Measurements from ENCODE around the gene RYR2. TPM values are rescaled to one million over a fixed set of nuclear protein-coding genes. Genes with fewer than 3 reads are reported as not detected.

The RYR2 gene
- total and polyA plus RNA-seq, 4 experiments from 2014 or later, result not detected

DNA sequence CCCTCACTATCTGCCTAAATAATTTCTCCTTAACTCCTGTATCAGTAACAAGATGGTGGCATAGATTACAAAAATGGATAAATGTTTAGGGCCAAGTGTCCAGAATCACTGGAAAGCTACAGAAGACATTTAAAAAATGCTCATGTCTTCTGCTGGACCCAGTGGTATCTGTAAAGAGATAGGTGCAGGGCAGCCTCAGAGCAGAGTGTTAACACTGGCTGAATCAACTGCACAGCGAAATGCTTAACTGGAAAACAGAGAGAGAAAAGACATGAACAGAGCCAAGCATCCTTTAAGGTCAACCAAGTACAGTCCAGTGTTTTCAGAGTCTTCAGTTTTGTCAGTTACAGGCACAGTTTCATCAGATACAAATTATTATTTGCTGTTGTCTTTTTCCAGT is 429.4 kb downstream of the RYR2 start:
- Mint-ChIP-seq H3K27ac (no peak overlapping the region), H3K9me3 (no peaks in the 10 kb centered on the region), H3K36me3 (no peaks in the 10 kb centered on the region), H3K4me1 (peaks cover 0 to 2% (median 0%) of the 10 kb centered on the region in 4 donors), H3K4me3 (no peak overlapping the region), H3K27me3 (no peaks in the 10 kb centered on the region)
- ChIA-PET CTCF (ENCODE audit: partially characterized antibody) (no interaction called here), POLR2A (ENCODE audit: partially characterized antibody) (no interaction called here)
- Histone ChIP-seq H3K27me3 (ENCODE audit: insufficient read depth, low read length) (no peaks in the 10 kb centered on the region), H3K27ac (ENCODE audit: low read depth, low read length) (no peak overlapping the region), H3K36me3 (ENCODE audit: insufficient read depth, low read length) (no peaks in the 10 kb centered on the region), H3K9me3 (ENCODE audit: control insufficient read depth in 1 of 2, low read length in 2 of 2) (no peaks in the 10 kb centered on the region), H3K4me3 (ENCODE audit: low read length in 2 of 2) (no peak overlapping the region), H3K4me1 (ENCODE audit: insufficient read depth, low read length) (no peaks in the 10 kb centered on the region)
- no peak for DNase-seq
- intact Hi-C loops (cut with micrococcal nuclease), result no loop called here

DNA sequence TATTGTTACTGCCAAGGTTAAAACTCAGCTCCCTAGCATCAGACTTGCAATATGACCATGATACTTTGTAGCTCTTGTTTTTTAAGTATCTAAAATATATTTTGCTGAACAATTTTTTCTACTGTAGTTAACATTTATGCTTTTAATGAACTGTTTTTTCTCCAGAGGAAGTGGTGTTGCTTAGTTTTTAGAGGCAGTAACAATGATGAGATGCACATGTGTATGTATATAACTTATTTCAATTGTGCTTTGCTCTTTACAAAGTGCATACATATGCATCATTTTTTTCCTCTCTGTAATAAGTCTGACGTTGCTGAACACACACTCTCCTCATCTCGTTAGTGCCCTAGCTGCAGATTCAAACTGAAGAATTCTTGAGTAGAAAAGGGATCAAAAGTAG is 430.0 kb downstream of the RYR2 start:
- DNase-seq, result no peak
- no peaks in the 10 kb centered on the region for H3K9me3 Mint-ChIP-seq
- H3K27me3 ChIP-seq (ENCODE audit: insufficient read depth, low read length), result no peaks in the 10 kb centered on the region
- H3K4me3 Mint-ChIP-seq, result no peak overlapping the region
- no peaks in the 10 kb centered on the region for H3K36me3 ChIP-seq (ENCODE audit: insufficient read depth, low read length)
- H3K27me3 Mint-ChIP-seq, result no peaks in the 10 kb centered on the region
- no peaks in the 10 kb centered on the region for H3K4me1 ChIP-seq (ENCODE audit: insufficient read depth, low read length)
- H3K36me3 Mint-ChIP-seq, result no peaks in the 10 kb centered on the region
- no peak overlapping the region for H3K4me3 ChIP-seq (ENCODE audit: low read length in 2 of 2)
- H3K27ac Mint-ChIP-seq, result no peak overlapping the region
- intact Hi-C loops (cut with micrococcal nuclease), result no loop called here
- no peaks in the 10 kb centered on the region for H3K9me3 ChIP-seq (ENCODE audit: control insufficient read depth in 1 of 2, low read length in 2 of 2)
- peaks cover 0 to 2% (median 0%) of the 10 kb centered on the region in 4 donors for H3K4me1 Mint-ChIP-seq
- POLR2A ChIA-PET (ENCODE audit: partially characterized antibody), result no interaction called here
- CTCF ChIA-PET (ENCODE audit: partially characterized antibody), result no interaction called here
- H3K27ac ChIP-seq (ENCODE audit: low read depth, low read length), result no peak overlapping the region

DNA sequence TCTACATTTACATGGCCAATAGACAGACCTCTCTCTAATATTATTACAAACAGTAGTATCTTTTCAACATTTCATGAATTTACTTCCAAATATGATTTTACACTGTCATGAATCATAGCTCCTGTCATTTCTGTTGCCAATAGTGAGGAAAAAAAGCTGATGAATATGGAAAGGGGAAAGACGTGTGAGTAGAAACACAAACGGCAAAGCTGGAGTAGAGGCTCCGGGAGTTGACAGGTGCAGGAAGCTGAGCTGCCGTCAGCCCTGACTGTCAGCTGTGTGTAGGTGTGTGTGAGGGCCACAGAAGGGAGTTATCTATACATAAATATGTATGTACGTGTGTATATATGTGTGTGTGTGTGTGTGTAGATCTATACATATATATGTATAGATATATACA is 431.9 kb downstream of the RYR2 start:
- no peaks in the 10 kb centered on the region for H3K36me3 Mint-ChIP-seq
- Histone ChIP-seq H3K4me1 (ENCODE audit: insufficient read depth, low read length) (no peaks in the 10 kb centered on the region), H3K27ac (ENCODE audit: low read depth, low read length) (no peak overlapping the region), H3K27me3 (ENCODE audit: insufficient read depth, low read length) (no peaks in the 10 kb centered on the region), H3K9me3 (ENCODE audit: control insufficient read depth in 1 of 2, low read length in 2 of 2) (no peaks in the 10 kb centered on the region), H3K4me3 (ENCODE audit: low read length in 2 of 2) (no peak overlapping the region), H3K36me3 (ENCODE audit: insufficient read depth, low read length) (no peaks in the 10 kb centered on the region)
- no peaks in the 10 kb centered on the region for H3K27me3 Mint-ChIP-seq
- no peaks in the 10 kb centered on the region for H3K9me3 Mint-ChIP-seq
- intact Hi-C loops (cut with micrococcal nuclease), result no loop called here
- no peak overlapping the region for H3K27ac Mint-ChIP-seq
- CTCF ChIA-PET (ENCODE audit: partially characterized antibody), result no interaction called here
- peaks cover 0 to 3% (median 2%) of the 10 kb centered on the region in 4 donors for H3K4me1 Mint-ChIP-seq
- DNase-seq, result no peak
- POLR2A ChIA-PET (ENCODE audit: partially characterized antibody), result no interaction called here
- H3K4me3 Mint-ChIP-seq, result no peak overlapping the region

DNA sequence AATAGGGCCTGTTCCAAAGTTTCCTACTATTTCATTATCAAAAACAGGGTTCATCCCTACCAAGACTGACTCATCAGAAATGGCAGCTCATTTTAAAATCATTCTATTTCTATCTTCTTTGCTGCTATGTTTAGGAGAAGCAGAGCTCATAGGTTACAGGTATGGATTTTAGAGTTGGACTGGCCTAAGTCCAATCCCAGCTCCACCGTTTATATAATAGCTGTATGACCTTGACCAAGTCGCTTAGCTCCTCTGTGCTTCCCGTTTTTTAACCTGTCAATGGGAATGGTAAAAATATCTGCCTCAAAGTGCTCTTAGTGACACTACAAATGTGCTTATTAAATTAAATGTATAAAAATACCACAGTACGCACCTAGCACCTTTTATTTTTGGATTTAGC is 436.1 kb downstream of the RYR2 start:
- H3K4me3 ChIP-seq (ENCODE audit: low read length in 2 of 2), result no peak overlapping the region
- no peaks in the 10 kb centered on the region for H3K27me3 ChIP-seq (ENCODE audit: insufficient read depth, low read length)
- Mint-ChIP-seq H3K4me1 (peaks cover 0 to 5% (median 3%) of the 10 kb centered on the region in 4 donors), H3K4me3 (no peak overlapping the region), H3K27ac (no peak overlapping the region), H3K9me3 (peaks cover 0 to 3% (median 0%) of the 10 kb centered on the region in 8 donors), H3K36me3 (no peaks in the 10 kb centered on the region), H3K27me3 (no peaks in the 10 kb centered on the region)
- intact Hi-C loops (cut with micrococcal nuclease), result no loop called here
- DNase-seq, result no peak
- no peaks in the 10 kb centered on the region for H3K36me3 ChIP-seq (ENCODE audit: insufficient read depth, low read length)
- H3K27ac ChIP-seq (ENCODE audit: low read depth, low read length), result no peak overlapping the region
- CTCF ChIA-PET (ENCODE audit: partially characterized antibody), result no interaction called here
- no peaks in the 10 kb centered on the region for H3K4me1 ChIP-seq (ENCODE audit: insufficient read depth, low read length)
- H3K9me3 ChIP-seq (ENCODE audit: control insufficient read depth in 1 of 2, low read length in 2 of 2), result no peaks in the 10 kb centered on the region
- POLR2A ChIA-PET (ENCODE audit: partially characterized antibody), result no interaction called here

DNA sequence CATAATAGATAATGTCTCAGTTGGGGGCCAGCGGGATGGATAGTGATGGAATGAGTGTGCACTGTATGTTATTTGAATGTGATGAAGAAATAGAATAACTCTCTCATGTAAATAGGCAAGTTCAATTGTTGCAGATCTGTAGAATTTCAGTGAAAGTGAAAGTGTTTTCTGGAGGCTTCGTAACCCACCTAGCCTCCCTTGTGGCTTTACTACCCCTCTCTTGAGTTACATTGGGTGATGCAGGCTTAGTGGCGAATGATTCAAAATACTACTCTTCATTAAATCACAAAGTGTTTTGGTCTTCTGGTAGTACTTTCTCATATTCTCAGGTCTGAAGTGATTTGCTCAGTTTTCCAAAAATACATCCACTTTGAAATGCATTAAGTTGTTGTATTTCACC is 436.9 kb downstream of the RYR2 start:
- no peaks in the 10 kb centered on the region for H3K36me3 Mint-ChIP-seq
- no peak overlapping the region for H3K27ac Mint-ChIP-seq
- Histone ChIP-seq H3K36me3 (ENCODE audit: insufficient read depth, low read length) (no peaks in the 10 kb centered on the region), H3K27ac (ENCODE audit: low read depth, low read length) (no peak overlapping the region), H3K27me3 (ENCODE audit: insufficient read depth, low read length) (no peaks in the 10 kb centered on the region), H3K4me1 (ENCODE audit: insufficient read depth, low read length) (no peaks in the 10 kb centered on the region), H3K4me3 (ENCODE audit: low read length in 2 of 2) (no peak overlapping the region), H3K9me3 (ENCODE audit: control insufficient read depth in 1 of 2, low read length in 2 of 2) (no peaks in the 10 kb centered on the region)
- H3K27me3 Mint-ChIP-seq, result peaks cover 0 to under 1% of the 10 kb centered on the region in 2 donors
- peak overlapping the region in 3 of 8 donors; percentile 1 to 54 (median 21) for H3K4me3 Mint-ChIP-seq
- no peak for DNase-seq
- peaks cover 0 to 5% (median 3%) of the 10 kb centered on the region in 4 donors for H3K4me1 Mint-ChIP-seq
- ChIA-PET POLR2A (ENCODE audit: partially characterized antibody) (no interaction called here), CTCF (ENCODE audit: partially characterized antibody) (no interaction called here)
- peaks cover 0 to 3% (median 0%) of the 10 kb centered on the region in 8 donors for H3K9me3 Mint-ChIP-seq
- intact Hi-C loops (cut with micrococcal nuclease), result no loop called here

DNA sequence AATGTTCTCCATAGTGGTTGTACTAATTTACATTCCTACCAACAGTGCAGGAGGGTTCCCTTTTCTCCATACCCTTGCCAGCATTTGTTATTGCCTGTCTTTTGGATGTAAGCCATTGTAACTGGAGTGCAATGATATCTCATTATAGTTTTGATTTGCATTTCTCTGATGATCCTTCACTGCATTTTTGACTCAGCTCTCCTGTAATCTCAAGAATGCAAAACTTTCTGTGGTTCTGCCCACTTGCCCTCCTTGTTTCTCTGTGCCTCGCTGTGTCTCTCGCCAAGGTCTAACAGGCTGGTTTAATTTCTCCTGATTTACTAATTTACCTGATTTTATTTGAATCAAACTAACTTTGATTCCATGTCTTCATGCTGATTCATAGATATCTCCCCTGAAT is 440.8 kb downstream of the RYR2 start:
- Mint-ChIP-seq H3K36me3 (no peaks in the 10 kb centered on the region), H3K27ac (no peak overlapping the region), H3K27me3 (peaks cover 0 to 3% of the 10 kb centered on the region in 2 donors), H3K4me3 (no peak overlapping the region), H3K9me3 (peaks cover 0 to 3% (median 0%) of the 10 kb centered on the region in 8 donors), H3K4me1 (peaks cover 0 to 5% (median 3%) of the 10 kb centered on the region in 4 donors)
- intact Hi-C loops (cut with micrococcal nuclease), result no loop called here
- Histone ChIP-seq H3K9me3 (ENCODE audit: control insufficient read depth in 1 of 2, low read length in 2 of 2) (no peaks in the 10 kb centered on the region), H3K4me1 (ENCODE audit: insufficient read depth, low read length) (no peaks in the 10 kb centered on the region), H3K27ac (ENCODE audit: low read depth, low read length) (no peak overlapping the region), H3K27me3 (ENCODE audit: insufficient read depth, low read length) (no peaks in the 10 kb centered on the region), H3K4me3 (ENCODE audit: low read length in 2 of 2) (no peak overlapping the region), H3K36me3 (ENCODE audit: insufficient read depth, low read length) (no peaks in the 10 kb centered on the region)
- no peak for DNase-seq
- ChIA-PET POLR2A (ENCODE audit: partially characterized antibody) (no interaction called here), CTCF (ENCODE audit: partially characterized antibody) (no interaction called here)

DNA sequence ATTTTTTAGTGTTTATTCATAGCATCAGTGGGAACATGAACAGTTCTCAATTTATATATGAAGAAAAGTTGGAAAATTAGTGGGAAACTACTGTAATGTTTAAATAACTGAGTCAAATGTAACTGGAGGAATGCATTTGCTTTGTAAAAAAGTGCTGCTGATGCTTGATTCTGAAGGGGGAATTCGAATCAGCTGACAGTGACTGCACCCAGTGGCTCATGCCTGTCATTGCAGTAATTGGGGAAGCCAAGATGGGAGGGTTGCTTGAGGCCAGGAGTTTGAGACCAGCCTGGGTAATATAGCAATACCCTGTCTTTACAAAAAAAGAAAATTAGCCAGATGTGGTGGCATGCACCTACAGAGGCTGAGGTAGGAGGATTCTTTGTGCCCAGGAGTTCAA is 450.4 kb downstream of the RYR2 start:
- no peaks in the 10 kb centered on the region for H3K36me3 Mint-ChIP-seq
- Histone ChIP-seq H3K27me3 (ENCODE audit: insufficient read depth, low read length) (no peaks in the 10 kb centered on the region), H3K27ac (ENCODE audit: low read depth, low read length) (no peak overlapping the region), H3K9me3 (ENCODE audit: control insufficient read depth in 1 of 2, low read length in 2 of 2) (no peaks in the 10 kb centered on the region), H3K4me3 (ENCODE audit: low read length in 2 of 2) (no peak overlapping the region), H3K4me1 (ENCODE audit: insufficient read depth, low read length) (no peaks in the 10 kb centered on the region), H3K36me3 (ENCODE audit: insufficient read depth, low read length) (no peaks in the 10 kb centered on the region)
- ChIA-PET POLR2A (ENCODE audit: partially characterized antibody) (no interaction called here), CTCF (ENCODE audit: partially characterized antibody) (no interaction called here)
- H3K4me1 Mint-ChIP-seq, result no peaks in the 10 kb centered on the region
- no peak overlapping the region for H3K4me3 Mint-ChIP-seq
- no peaks in the 10 kb centered on the region for H3K9me3 Mint-ChIP-seq
- H3K27ac Mint-ChIP-seq, result no peak overlapping the region
- H3K27me3 Mint-ChIP-seq, result peaks cover 2 to 4% of the 10 kb centered on the region in 2 donors
- DNase-seq, result no peak
- intact Hi-C loops (cut with micrococcal nuclease), result no loop called here

DNA sequence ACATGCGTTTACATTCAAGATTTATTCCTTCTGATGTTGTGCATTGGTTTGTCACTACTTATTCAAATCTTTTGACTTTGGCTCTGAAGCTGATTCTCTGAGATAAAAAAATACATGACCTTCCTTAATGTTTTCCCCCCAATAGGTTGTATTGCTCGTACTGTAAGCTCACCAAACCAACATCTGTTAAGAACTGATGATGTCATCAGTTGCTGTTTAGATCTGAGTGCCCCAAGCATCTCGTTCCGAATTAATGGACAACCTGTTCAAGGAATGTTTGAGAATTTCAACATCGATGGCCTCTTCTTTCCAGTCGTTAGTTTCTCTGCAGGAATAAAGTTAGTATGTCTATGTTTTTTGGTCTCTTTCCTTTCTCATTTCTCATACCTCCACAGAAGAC is 458.6 kb downstream of the RYR2 start:
- H3K4me1 Mint-ChIP-seq, result no peaks in the 10 kb centered on the region
- CTCF ChIA-PET (ENCODE audit: partially characterized antibody), result no interaction called here
- Histone ChIP-seq H3K4me1 (ENCODE audit: insufficient read depth, low read length) (no peaks in the 10 kb centered on the region), H3K4me3 (ENCODE audit: low read length in 2 of 2) (no peak overlapping the region), H3K27ac (ENCODE audit: low read depth, low read length) (no peak overlapping the region), H3K9me3 (ENCODE audit: control insufficient read depth in 1 of 2, low read length in 2 of 2) (no peaks in the 10 kb centered on the region), H3K36me3 (ENCODE audit: insufficient read depth, low read length) (no peaks in the 10 kb centered on the region), H3K27me3 (ENCODE audit: insufficient read depth, low read length) (no peaks in the 10 kb centered on the region)
- no peaks in the 10 kb centered on the region for H3K36me3 Mint-ChIP-seq
- intact Hi-C loops (cut with micrococcal nuclease), result no loop called here
- no peak for DNase-seq
- no peak overlapping the region for H3K4me3 Mint-ChIP-seq
- POLR2A ChIA-PET (ENCODE audit: partially characterized antibody), result no interaction called here
- H3K9me3 Mint-ChIP-seq, result no peaks in the 10 kb centered on the region
- H3K27me3 Mint-ChIP-seq, result peaks cover 0 to 1% of the 10 kb centered on the region in 2 donors
- H3K27ac Mint-ChIP-seq, result no peak overlapping the region

Data from CD4-positive, alpha-beta memory T cell (primary cell).